OCI-LY1 (cell line): ENCODE results near the gene CAPN2.

Experiments
- H2AFZ ChIP-seq: fragments of 200-600 bp; sonication (generic), shearing (Covaris generic); 2 replicates; pipeline ENCODE4 v1.6.0; 2014; ENCODE audit warnings: antibody characterized with exemption, mild to moderate bottlenecking, low read length
- H3F3A ChIP-seq: fragments of 200-600 bp; sonication (generic), shearing (Covaris generic); 2 replicates; pipeline ENCODE4 v1.6.0; 2014; ENCODE audit warnings: mild to moderate bottlenecking, antibody characterized with exemption, low read length, moderate library complexity; ENCODE audit not compliant: insufficient read depth
- H3K27ac ChIP-seq: fragments of 200-600 bp; sonication (generic); 2 replicates; pipeline ENCODE4 v1.5.1; 2014; ENCODE audit warnings: low read length, mixed run types, mild to moderate bottlenecking, low read depth; ENCODE audit not compliant: poor library complexity, severe bottlenecking
- H3K27me3 ChIP-seq: fragments of 200-600 bp; sonication (generic); 2 replicates; pipeline ENCODE4 v1.6.0; 2014; ENCODE audit warnings: antibody characterized with exemption, mild to moderate bottlenecking, low read length, moderate library complexity; ENCODE audit not compliant: insufficient read depth
- H3K36me3 ChIP-seq: fragments of 200-600 bp; sonication (generic); 2 replicates; pipeline ENCODE4 v1.6.1; 2014; ENCODE audit warnings: mild to moderate bottlenecking, antibody characterized with exemption, low read length, moderate library complexity, mixed read lengths; ENCODE audit not compliant: insufficient read depth
- H3K4me1 ChIP-seq: fragments of 200-600 bp; sonication (generic); 2 replicates; pipeline ENCODE4 v1.5.1; 2014; ENCODE audit warnings: mild to moderate bottlenecking, low read length, moderate library complexity; ENCODE audit not compliant: insufficient read depth, severe bottlenecking
- H3K4me2 ChIP-seq: fragments of 200-600 bp; sonication (generic), shearing (Covaris generic); 2 replicates; pipeline ENCODE4 v1.6.1; 2014; ENCODE audit warnings: low read length
- H3K4me3 ChIP-seq: fragments of 200-600 bp; sonication (generic); 2 replicates; pipeline ENCODE4 v1.5.1; 2014; ENCODE audit warnings: low read length, low read depth, mild to moderate bottlenecking, mixed read lengths; ENCODE audit not compliant: poor library complexity, severe bottlenecking
- H3K79me2 ChIP-seq: fragments of 200-600 bp; shearing (Covaris generic); 2 replicates; pipeline ENCODE4 v1.6.1; 2016; ENCODE audit warnings: mixed run types, low read length, mixed read lengths; ENCODE audit not compliant: insufficient read depth
- H3K9ac ChIP-seq: fragments of 200-600 bp; sonication (generic), shearing (Covaris generic); 2 replicates; pipeline ENCODE4 v1.6.1; 2014; ENCODE audit warnings: mild to moderate bottlenecking, low read length, mixed read lengths
- H3K9me2 ChIP-seq: fragments of 200-600 bp; sonication (generic), shearing (Covaris generic); 2 replicates; pipeline ENCODE4 v1.6.1; 2014; ENCODE audit warnings: low read depth, mild to moderate bottlenecking, low read length, mixed read lengths
- H3K9me3 ChIP-seq: fragments of 200-600 bp; shearing (Covaris generic); 2 replicates; pipeline ENCODE4 v1.6.1; 2014; ENCODE audit warnings: low read length, mixed read lengths
- H4K20me1 ChIP-seq: fragments of 200-600 bp; sonication (generic), shearing (Covaris generic); 2 replicates; pipeline ENCODE4 v1.6.0; 2016; ENCODE audit warnings: mild to moderate bottlenecking, low read length; ENCODE audit not compliant: insufficient read depth
- EZH2 ChIP-seq: fragments of 200-600 bp; sonication (generic), shearing (Covaris generic); IDR thresholded peaks from 2 replicates; pipeline ENCODE4 v1.8.0; 2017; ENCODE audit warnings: borderline replicate concordance, mixed run types, mild to moderate bottlenecking, antibody characterized with exemption, low read length, moderate library complexity, mixed read lengths
- TF ChIP-seq, protein P1 (sequence below): fragments of 200-600 bp; sonication (generic), shearing (Covaris generic); IDR thresholded peaks from 2 replicates; pipeline ENCODE4 v1.5.1; 2017; ENCODE audit warnings: mild to moderate bottlenecking, antibody characterized with exemption, low read length, moderate library complexity, mixed read lengths

Gene CAPN2

DNA sequence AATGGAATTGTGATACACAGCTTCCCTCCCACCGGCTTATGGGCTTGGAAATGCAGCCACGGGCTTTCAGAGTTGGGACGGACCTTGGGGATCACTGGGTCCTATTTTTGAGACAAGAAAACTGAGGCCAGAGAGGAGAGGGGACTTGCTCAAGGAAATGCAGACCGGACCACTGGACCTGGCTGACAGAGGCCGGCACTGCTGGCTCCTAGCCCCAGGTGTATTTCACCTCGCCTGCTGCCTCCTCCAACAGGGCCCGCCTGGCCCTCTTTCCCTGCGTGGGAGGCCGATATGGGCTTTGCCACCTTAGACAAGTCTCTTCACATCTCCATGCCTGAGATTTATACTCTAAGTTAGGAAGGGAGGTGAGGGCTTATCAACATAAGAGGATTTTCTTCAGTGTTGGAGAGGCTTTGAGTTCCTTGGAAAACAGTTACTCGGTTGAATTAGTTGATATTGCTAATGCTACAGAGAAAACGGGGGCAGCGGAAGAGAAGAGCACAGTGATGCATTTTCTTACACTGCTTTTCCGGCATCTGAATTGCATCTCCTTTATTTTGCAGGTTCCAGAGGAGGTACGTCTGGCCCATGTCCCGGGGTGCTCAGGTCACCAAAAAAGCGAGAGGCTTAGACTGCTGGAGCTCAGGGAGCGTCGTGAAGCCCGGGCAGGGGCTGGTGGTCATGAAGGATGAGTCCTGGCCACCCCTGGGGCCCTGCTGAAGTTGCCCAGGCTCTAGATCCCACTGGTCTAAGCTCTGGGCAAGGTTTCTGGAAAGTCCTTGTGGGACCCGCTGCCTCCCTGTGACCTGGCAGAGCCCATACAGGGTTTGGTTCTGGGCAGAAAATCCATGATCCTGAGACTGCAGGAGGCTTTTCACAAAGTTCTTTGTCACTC lies 44.7 kb downstream of the CAPN2 start:
- Histone ChIP-seq H4K20me1 (no peaks in the 10 kb centered on the region), H2AFZ (no peak overlapping the region), H3K4me2 (no peak overlapping the region), H3K27ac (no peak overlapping the region), H3K36me3 (no peaks in the 10 kb centered on the region), H3F3A (no peaks in the 10 kb centered on the region), H3K9me2 (no peaks in the 10 kb centered on the region), H3K79me2 (no peaks in the 10 kb centered on the region), H3K9ac (no peak overlapping the region), H3K9me3 (no peaks in the 10 kb centered on the region), H3K4me3 (no peak overlapping the region), H3K27me3 (0 out of 2 replicates have a peak, but pooled peaks cover 6% of the 10 kb centered on the region), H3K4me1 (no peaks in the 10 kb centered on the region)
- no peak for TF ChIP-seq EZH2
- TF ChIP-seq, protein P1, sequence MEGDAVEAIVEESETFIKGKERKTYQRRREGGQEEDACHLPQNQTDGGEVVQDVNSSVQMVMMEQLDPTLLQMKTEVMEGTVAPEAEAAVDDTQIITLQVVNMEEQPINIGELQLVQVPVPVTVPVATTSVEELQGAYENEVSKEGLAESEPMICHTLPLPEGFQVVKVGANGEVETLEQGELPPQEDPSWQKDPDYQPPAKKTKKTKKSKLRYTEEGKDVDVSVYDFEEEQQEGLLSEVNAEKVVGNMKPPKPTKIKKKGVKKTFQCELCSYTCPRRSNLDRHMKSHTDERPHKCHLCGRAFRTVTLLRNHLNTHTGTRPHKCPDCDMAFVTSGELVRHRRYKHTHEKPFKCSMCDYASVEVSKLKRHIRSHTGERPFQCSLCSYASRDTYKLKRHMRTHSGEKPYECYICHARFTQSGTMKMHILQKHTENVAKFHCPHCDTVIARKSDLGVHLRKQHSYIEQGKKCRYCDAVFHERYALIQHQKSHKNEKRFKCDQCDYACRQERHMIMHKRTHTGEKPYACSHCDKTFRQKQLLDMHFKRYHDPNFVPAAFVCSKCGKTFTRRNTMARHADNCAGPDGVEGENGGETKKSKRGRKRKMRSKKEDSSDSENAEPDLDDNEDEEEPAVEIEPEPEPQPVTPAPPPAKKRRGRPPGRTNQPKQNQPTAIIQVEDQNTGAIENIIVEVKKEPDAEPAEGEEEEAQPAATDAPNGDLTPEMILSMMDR = no peak

DNA sequence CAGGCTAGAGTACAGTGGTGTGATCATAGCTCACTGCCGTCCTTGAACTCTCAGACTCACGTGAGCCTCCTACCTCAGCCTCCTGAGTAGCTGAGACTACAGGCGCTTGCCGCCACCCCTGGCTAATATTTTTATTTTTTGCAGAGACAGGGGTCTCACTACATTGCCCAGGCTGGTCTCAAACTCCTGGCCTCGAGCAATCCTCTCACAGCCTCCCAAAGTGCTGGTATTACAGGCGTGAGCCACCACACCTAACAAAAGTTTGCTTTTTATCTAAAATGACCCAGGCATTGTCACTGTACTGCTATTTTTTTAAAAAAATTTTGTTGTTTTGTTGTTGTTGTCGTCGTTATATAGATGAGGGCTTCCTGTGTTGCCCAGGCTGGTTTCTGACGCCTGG lies 46.4 kb downstream of the CAPN2 start:
- Histone ChIP-seq H3K9ac (no peak overlapping the region), H3K27ac (no peak overlapping the region), H3F3A (no peaks in the 10 kb centered on the region), H3K79me2 (no peaks in the 10 kb centered on the region), H3K4me1 (no peaks in the 10 kb centered on the region), H3K9me2 (no peaks in the 10 kb centered on the region), H3K4me2 (no peak overlapping the region), H3K4me3 (no peak overlapping the region), H2AFZ (no peak overlapping the region), H3K36me3 (no peaks in the 10 kb centered on the region), H4K20me1 (no peaks in the 10 kb centered on the region), H3K27me3 (0 out of 2 replicates have a peak, but pooled peaks cover 6% of the 10 kb centered on the region), H3K9me3 (no peaks in the 10 kb centered on the region)
- no peak for TF ChIP-seq EZH2
- TF ChIP-seq, protein P1 = no peak

DNA sequence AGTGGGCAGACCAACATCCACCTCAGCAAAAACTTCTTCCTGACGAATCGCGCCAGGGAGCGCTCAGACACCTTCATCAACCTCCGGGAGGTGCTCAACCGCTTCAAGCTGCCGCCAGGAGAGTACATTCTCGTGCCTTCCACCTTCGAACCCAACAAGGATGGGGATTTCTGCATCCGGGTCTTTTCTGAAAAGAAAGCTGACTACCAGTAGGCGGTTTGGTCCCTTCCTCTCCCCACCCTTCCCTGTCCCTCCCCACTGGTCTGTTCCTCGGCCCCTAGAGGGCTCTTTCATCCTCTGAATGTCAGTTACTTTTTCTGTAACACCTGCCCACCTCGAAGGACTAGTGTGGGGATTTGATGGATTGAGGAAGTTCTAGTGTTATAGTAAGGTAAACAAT lies 46.9 kb downstream of the CAPN2 start:
- H3K27ac ChIP-seq = no peak overlapping the region

More for the DNA sequence above, 46.9 kb downstream of the CAPN2 start:
- Histone ChIP-seq H3K27me3 (0 out of 2 replicates have a peak, but pooled peaks cover 4% of the 10 kb centered on the region), H3K4me1 (no peaks in the 10 kb centered on the region), H2AFZ (no peak overlapping the region), H3F3A (no peaks in the 10 kb centered on the region), H3K36me3 (no peaks in the 10 kb centered on the region), H3K79me2 (no peaks in the 10 kb centered on the region), H3K9me3 (no peaks in the 10 kb centered on the region), H4K20me1 (no peaks in the 10 kb centered on the region), H3K4me2 (no peak overlapping the region), H3K4me3 (no peak overlapping the region), H3K9ac (no peak overlapping the region), H3K9me2 (no peaks in the 10 kb centered on the region)
- TF ChIP-seq EZH2 = no peak
- TF ChIP-seq, protein P1 = no peak
